ENCODE data around the gene FAM222B. TPM values are rescaled to one million over a fixed set of nuclear protein-coding genes. Genes with fewer than 3 reads are reported as not detected.

The FAM222B gene
- total RNA-seq, 1 donor from 2014 or later: 15.6 TPM

GRCh38 chr17:28864991-28865849 is 22.6 kb upstream of the FAM222B start:
- peak overlapping the region; percentile 76 for H3K27ac Mint-ChIP-seq
- intact Hi-C loops (cut with micrococcal nuclease): no loop called here
- no peak for DNase-seq
- H3K27me3 Mint-ChIP-seq: no peaks in the 10 kb centered on the region
- ChIA-PET CTCF (interaction anchor here (0.9 to 1.8 kb wide), 4 partner anchors 33 to 138 kb away, joined by 3 to 5 read pairs (median 4); partner anchors contain the start of genes DHRS13, FLOT2 and TLCD1), POLR2A (interaction anchor here (0.6 to 1.9 kb wide), 11 partner anchors 10 to 1274 kb away, joined by 3 to 13 read pairs (median 4); partner anchors contain the start of genes ERAL1, FAM222B, FLOT2 and PHF12)
- no peaks in the 10 kb centered on the region for H3K9me3 Mint-ChIP-seq
- no peak overlapping the region for H3K4me3 Mint-ChIP-seq
- H3K36me3 Mint-ChIP-seq (ENCODE audit: low read depth): peaks cover 11% of the 10 kb centered on the region
- peaks cover 14% of the 10 kb centered on the region for H3K4me1 Mint-ChIP-seq
- peak; percentile 30 for ATAC-seq (ENCODE audit: low read depth)
- TF ChIP-seq, protein P1, sequence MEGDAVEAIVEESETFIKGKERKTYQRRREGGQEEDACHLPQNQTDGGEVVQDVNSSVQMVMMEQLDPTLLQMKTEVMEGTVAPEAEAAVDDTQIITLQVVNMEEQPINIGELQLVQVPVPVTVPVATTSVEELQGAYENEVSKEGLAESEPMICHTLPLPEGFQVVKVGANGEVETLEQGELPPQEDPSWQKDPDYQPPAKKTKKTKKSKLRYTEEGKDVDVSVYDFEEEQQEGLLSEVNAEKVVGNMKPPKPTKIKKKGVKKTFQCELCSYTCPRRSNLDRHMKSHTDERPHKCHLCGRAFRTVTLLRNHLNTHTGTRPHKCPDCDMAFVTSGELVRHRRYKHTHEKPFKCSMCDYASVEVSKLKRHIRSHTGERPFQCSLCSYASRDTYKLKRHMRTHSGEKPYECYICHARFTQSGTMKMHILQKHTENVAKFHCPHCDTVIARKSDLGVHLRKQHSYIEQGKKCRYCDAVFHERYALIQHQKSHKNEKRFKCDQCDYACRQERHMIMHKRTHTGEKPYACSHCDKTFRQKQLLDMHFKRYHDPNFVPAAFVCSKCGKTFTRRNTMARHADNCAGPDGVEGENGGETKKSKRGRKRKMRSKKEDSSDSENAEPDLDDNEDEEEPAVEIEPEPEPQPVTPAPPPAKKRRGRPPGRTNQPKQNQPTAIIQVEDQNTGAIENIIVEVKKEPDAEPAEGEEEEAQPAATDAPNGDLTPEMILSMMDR (IDR thresholded peaks at IDR 0.05): no peak

GRCh38 chr17:28863953-28864352 is 21.4 kb upstream of the FAM222B start:
- Mint-ChIP-seq H3K27ac (no peak overlapping the region), H3K4me3 (no peak overlapping the region), H3K4me1 (peaks cover 14% of the 10 kb centered on the region), H3K9me3 (no peaks in the 10 kb centered on the region), H3K27me3 (no peaks in the 10 kb centered on the region), H3K36me3 (ENCODE audit: low read depth) (peaks cover 20% of the 10 kb centered on the region)
- intact Hi-C loops (cut with micrococcal nuclease): no loop called here
- ChIA-PET POLR2A (interaction anchor here (0.7 to 1.2 kb wide), 3 partner anchors 33 to 53 kb away, joined by 3 to 4 read pairs (median 3); partner anchors contain the start of gene FLOT2), CTCF (interaction anchor here (1.0 kb wide), 1 partner anchor 38 kb away, joined by 3 read pairs; no protein-coding TSS in a partner anchor)
- no peak for ATAC-seq (ENCODE audit: low read depth)
- TF ChIP-seq, protein P1 (IDR thresholded peaks at IDR 0.05): no peak
- no peak for DNase-seq

DNA sequence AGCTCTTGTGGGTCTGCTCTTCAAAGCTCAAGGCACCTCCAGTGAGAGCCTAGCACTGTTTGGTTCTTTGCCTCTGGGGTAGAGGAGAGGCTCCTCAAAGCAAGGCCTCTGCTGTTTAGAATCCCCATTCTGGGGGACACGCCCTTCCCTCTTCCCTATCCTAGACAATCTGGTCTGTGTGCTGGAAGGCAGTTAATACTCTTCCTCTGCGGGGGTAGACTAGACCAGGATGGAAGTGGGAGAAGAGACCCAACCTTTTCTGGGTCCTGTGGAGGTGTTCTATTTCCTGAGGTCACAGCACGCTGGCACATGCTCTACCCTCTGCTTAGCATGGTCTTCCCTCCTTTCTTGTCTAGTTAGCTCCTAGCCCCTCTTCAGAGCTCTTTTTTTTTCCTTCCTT is 20.0 kb upstream of the FAM222B start:
- intact Hi-C loops (cut with micrococcal nuclease): no loop called here
- no peak for ATAC-seq (ENCODE audit: low read depth)
- Mint-ChIP-seq H3K4me1 (peaks cover 19% of the 10 kb centered on the region), H3K9me3 (no peaks in the 10 kb centered on the region), H3K4me3 (no peak overlapping the region), H3K36me3 (ENCODE audit: low read depth) (peaks cover 34% of the 10 kb centered on the region), H3K27me3 (no peaks in the 10 kb centered on the region), H3K27ac (no peak overlapping the region)
- DNase-seq: no peak
- POLR2A ChIA-PET: no interaction called here
- CTCF ChIA-PET: no interaction called here
- TF ChIP-seq, protein P1 (IDR thresholded peaks at IDR 0.05): no peak

DNA sequence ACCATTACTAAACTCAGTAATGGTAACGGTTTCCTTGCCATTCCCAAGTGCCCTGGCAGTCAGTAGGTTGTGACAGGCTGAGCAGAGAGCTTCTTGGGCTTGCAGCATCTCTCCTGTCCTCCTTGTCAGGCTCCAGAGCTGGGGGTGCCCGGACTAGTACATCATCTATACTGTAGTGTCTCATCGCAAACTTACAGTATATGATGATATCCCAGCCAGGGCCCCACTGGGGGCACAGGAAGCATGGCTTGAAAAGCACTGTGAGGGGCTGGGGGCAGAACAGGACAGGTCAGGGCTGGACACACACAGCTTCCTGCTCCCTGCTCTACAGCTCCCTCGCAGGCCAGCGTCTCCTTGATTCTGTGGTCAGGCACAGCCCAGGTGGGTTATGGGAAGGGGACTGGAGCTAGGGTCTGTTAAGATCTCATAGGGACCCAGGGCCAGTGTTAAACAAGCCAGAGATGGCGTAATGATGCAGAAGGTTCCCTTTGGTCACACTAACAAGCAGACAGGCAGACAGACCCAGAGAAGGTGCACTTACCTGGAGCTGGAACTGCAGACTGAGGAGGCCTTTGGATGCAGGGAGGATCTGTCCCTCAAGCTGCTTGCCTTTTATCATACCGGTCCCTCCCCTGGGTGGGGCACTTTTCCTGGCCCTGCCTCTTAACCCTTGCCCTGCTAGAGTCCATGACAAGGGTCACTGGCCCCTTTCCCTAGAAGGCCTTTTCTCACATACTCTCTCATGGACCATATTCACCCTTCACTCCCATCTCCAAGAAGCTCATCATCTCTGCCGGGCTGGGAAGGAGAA is 19.0 kb upstream of the FAM222B start:
- H3K4me3 Mint-ChIP-seq: no peak overlapping the region
- ATAC-seq (ENCODE audit: low read depth): no peak
- POLR2A ChIA-PET: interaction anchor here (0.6 to 0.8 kb wide), 3 partner anchors 9 to 230 kb away, joined by 3 to 4 read pairs (median 4); no protein-coding TSS in a partner anchor

More for the DNA sequence above, 19.0 kb upstream of the FAM222B start:
- no peaks in the 10 kb centered on the region for H3K27me3 Mint-ChIP-seq
- H3K9me3 Mint-ChIP-seq: no peaks in the 10 kb centered on the region
- H3K36me3 Mint-ChIP-seq (ENCODE audit: low read depth): peaks cover 37% of the 10 kb centered on the region
- peaks cover 19% of the 10 kb centered on the region for H3K4me1 Mint-ChIP-seq
- DNase-seq: no peak
- intact Hi-C loops (cut with micrococcal nuclease): no loop called here
- H3K27ac Mint-ChIP-seq: peak overlapping the region; percentile 9
- TF ChIP-seq, protein P1 (IDR thresholded peaks at IDR 0.05): no peak
- CTCF ChIA-PET: no interaction called here
